Measurements from ENCODE around the gene UBE3C.

GRCh38 chr7:157211690-157212089 is 73.0 kb downstream of the UBE3C start:
- TF ChIP-seq CTCF (IDR thresholded peaks at IDR 0.05; ENCODE audit: insufficient read depth, low read length) (no peak), REST (IDR thresholded peaks at IDR 0.05; ENCODE audit: insufficient replicate concordance, low read depth) (no peak), POLR2AphosphoS5 (IDR thresholded peaks at IDR 0.05; ENCODE audit: low read depth) (no peak)
